Breast epithelium (tissue), 3 donors: ENCODE data around the gene CTNNBL1.

Experiments
- CTCF ChIP-seq, 3 donors: fragments of 450-650 bp; IDR thresholded peaks; one replicate each; pipeline ENCODE4 v1.5.1; 2016 to 2017; ENCODE audit warnings: antibody characterized with exemption in 3 of 3, mild to moderate bottlenecking in 3 of 3, moderate library complexity in 3 of 3
- POLR2A ChIP-seq: fragments of 450-650 bp; IDR thresholded peaks from one replicate; pipeline ENCODE4 v1.6.1; 2016; ENCODE audit warnings: antibody characterized with exemption, mild to moderate bottlenecking, moderate library complexity

- no peak for TF ChIP-seq CTCF (IDR thresholded peaks at IDR 0.05)
- no peak for TF ChIP-seq POLR2A
Measured at GRCh38 chr20:37836926-37837325, 143.1 kb downstream of the CTNNBL1 start.
